ENCODE measurements around the gene ZNF750.

ZNF750 gene

DNA sequence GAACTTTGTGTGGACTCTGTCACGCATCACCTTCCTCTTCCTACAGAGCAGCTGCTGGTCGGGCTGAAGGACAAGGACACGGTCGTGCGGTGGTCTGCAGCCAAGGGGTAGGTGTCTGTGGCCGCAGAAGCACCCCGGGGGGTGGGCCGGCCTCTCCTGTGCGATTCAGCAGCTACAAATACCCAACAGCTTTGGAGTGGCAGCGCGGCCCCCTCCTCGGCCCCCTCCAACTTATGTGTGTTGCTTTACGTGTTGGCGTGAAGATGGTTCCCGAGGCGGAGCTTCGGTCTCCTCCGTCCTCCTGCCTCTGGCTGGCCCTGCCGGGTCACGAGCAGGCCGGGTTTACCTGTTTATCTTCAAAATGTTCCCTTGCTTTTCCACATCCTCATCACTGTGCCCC is 32.3 kb downstream of the ZNF750 start:
- TF ChIP-seq, protein P1, sequence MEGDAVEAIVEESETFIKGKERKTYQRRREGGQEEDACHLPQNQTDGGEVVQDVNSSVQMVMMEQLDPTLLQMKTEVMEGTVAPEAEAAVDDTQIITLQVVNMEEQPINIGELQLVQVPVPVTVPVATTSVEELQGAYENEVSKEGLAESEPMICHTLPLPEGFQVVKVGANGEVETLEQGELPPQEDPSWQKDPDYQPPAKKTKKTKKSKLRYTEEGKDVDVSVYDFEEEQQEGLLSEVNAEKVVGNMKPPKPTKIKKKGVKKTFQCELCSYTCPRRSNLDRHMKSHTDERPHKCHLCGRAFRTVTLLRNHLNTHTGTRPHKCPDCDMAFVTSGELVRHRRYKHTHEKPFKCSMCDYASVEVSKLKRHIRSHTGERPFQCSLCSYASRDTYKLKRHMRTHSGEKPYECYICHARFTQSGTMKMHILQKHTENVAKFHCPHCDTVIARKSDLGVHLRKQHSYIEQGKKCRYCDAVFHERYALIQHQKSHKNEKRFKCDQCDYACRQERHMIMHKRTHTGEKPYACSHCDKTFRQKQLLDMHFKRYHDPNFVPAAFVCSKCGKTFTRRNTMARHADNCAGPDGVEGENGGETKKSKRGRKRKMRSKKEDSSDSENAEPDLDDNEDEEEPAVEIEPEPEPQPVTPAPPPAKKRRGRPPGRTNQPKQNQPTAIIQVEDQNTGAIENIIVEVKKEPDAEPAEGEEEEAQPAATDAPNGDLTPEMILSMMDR (IDR thresholded peaks at IDR 0.05; ENCODE audit: control insufficient read depth, insufficient read depth, low read depth, low read length, missing control alignments) = no peak
- H3K4me3 ChIP-seq (ENCODE audit: control insufficient read depth, low read depth, low read length) = no peak overlapping the region
- no peak for DNase-seq (ENCODE audit: low read depth)

DNA sequence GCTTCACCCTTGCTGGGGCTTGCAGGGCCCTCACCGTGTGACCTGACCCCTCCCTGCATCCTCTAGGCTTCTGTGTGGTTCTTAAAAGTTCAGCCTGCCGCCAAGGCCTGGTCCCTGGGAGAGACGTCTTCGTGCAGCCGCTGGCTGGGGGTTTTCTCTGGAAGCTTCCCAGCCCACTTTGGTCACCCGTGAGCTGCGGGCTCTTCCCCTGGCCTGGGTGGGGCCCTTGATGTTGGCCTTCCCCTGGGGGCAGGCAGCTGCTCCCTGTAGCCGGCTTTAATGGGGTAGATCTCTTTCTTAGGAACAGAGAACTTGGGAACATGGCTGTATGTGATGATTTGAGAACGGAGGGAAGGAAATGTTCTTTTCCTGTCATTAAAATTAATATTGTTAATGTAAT is 32.7 kb downstream of the ZNF750 start:
- TF ChIP-seq, protein P1 (IDR thresholded peaks at IDR 0.05; ENCODE audit: control insufficient read depth, insufficient read depth, low read depth, low read length, missing control alignments) = no peak
- DNase-seq (ENCODE audit: low read depth) = no peak
- no peak overlapping the region for H3K4me3 ChIP-seq (ENCODE audit: control insufficient read depth, low read depth, low read length)

DNA sequence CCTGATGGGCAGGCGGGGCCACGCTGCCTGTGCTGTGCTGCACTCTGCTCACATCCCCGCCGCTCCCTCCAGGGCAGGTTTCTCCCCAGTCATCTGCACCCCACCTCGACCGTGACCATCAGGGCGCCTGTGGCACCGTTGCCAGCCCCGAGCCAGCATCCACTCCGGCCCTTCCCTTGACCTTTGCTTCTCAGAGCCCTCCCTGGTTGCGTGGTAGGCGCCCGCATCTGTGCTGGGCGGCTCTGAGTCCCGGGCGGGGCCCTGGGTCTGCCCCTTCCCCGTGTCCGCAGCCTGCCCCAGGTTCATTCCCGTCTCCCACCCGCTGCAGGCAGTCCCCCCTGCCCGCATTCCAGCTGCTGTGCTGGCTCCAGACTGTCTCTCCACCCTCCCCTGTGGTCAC is 33.2 kb downstream of the ZNF750 start:
- TF ChIP-seq, protein P1 (IDR thresholded peaks at IDR 0.05; ENCODE audit: control insufficient read depth, insufficient read depth, low read depth, low read length, missing control alignments) = no peak
- H3K4me3 ChIP-seq (ENCODE audit: control insufficient read depth, low read depth, low read length) = no peak overlapping the region
- no peak for DNase-seq (ENCODE audit: low read depth)

DNA sequence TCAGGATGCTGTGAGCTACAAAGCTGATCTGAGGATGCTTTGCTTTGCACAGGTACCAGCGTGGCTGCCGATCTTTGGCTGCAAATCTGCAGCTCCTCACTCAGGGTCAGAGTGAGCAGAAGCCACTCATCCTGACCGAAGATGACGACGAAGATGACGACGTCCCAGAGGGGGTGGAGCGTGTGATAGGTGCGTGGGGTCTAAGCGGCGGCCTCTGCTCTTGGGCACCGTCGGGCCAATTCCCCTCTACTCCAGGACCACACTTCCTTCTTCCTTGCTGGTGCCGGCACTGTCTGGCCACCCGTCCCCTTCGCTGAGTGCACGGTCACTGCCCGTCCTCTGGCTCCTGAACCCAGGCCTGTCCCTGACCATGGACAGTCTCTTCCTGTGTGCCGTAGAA is 34.0 kb downstream of the ZNF750 start:
- TF ChIP-seq, protein P1 (IDR thresholded peaks at IDR 0.05; ENCODE audit: control insufficient read depth, insufficient read depth, low read depth, low read length, missing control alignments) = no peak
- H3K4me3 ChIP-seq (ENCODE audit: control insufficient read depth, low read depth, low read length) = no peak overlapping the region
- no peak for DNase-seq (ENCODE audit: low read depth)

DNA sequence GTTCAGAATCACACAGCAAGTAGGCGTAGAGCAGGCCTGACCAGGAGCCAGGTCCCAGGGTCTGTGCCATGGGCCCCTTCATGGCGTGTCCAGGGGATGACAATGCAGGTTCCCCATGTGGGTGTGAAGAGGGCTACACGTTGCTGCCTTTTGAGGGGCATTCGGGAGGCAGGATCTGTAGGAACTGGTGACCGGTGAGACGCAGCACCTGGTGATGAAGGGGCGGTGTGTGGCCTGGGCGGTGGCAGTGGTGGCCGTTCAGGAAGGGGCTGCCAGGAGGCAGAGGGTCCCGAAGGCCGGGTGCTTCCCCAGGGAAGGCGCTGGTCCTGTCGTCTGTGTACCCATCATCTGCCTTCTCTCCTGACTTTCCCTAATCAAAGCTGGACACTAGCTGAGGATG is 34.6 kb downstream of the ZNF750 start:
- no peak for DNase-seq (ENCODE audit: low read depth)
- TF ChIP-seq, protein P1 (IDR thresholded peaks at IDR 0.05; ENCODE audit: control insufficient read depth, insufficient read depth, low read depth, low read length, missing control alignments) = no peak
- no peak overlapping the region for H3K4me3 ChIP-seq (ENCODE audit: control insufficient read depth, low read depth, low read length)

DNA sequence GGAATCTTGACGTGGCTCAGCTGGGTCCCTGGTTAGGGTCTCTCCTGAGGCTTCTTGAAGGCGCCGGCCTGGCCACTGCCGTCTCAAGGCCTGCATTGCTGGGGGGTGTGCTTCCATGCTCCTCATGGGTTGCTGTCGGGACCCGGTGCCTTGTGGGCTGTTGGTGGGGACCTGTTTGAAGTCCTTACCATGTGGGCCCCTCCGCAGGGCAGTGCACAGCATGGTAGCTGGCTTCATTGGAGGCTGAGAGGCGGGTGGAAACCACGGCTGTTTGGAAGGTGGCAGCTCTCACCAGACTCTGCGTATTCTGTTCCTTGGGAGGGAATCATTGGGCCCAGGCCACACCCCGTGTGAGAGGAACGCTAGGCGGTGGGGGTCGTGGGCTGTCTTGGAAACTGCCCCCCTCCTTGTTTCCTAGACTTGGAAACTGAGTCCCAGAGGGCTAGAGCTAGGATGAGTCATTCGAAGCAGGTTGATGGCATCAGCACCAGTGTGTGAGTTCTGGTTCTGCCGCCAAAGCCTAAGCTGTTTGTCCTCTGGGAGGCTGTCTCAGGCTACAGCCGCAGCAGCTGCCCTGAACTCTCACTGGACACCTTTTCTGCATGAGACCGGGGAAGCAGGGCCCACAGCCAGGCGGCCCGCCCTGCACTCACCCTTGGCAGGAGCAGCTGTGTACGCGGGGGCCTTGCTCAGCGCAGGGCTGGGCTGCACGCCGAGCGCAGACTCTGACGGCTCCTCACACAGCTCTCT is 35.2 kb downstream of the ZNF750 start:
- TF ChIP-seq, protein P1 (IDR thresholded peaks at IDR 0.05; ENCODE audit: control insufficient read depth, insufficient read depth, low read depth, low read length, missing control alignments) = no peak
- no peak overlapping the region for H3K4me3 ChIP-seq (ENCODE audit: control insufficient read depth, low read depth, low read length)
- DNase-seq (ENCODE audit: low read depth) = no peak

Measured in AG09309 (cell line).